Activated naive CD8-positive, alpha-beta T cell treated with anti-CD3 and anti-CD28 coated beads, Interleukin-2, amount 10 ng/mL, durations not matched to agents 7 days and 5 days (primary cell): ENCODE measurements around the gene WWOX. TPM values are rescaled to one million over a fixed set of nuclear protein-coding genes. Genes with fewer than 3 reads are reported as not detected.

Experiments
- ATAC-seq: fragments of 150-1000 bp; cut with Tn5 transposase; one replicate; pipeline ENCODE4 v1.10.0; 2021; ENCODE audit warnings: low read depth, moderate library complexity
- POLR2A ChIA-PET: fragments of 350-600 bp; sonication (Branson Sonifier 250); formaldehyde crosslinking; loops from one replicate; lab custom pipeline; 2021; ENCODE audit warnings: antibody characterized with exemption; lab: Charles Lee
- DNase-seq: peaks from one replicate; pipeline ENCODE4 v3.0.0; 2021
- H3K27ac Mint-ChIP-seq: one replicate; pipeline ENCODE4 v1.8.0; 2022; ENCODE audit warnings: mild to moderate bottlenecking, mixed read lengths
- H3K27me3 Mint-ChIP-seq: one replicate; pipeline ENCODE4 v1.8.0; 2022; ENCODE audit warnings: mild to moderate bottlenecking, moderate library complexity, mixed read lengths
- H3K36me3 Mint-ChIP-seq: one replicate; pipeline ENCODE4 v1.8.0; 2021; ENCODE audit warnings: mild to moderate bottlenecking, mixed read lengths
- H3K4me1 Mint-ChIP-seq: one replicate; pipeline ENCODE4 v1.8.0; 2021; ENCODE audit warnings: mixed read lengths
- H3K4me3 Mint-ChIP-seq: one replicate; pipeline ENCODE4 v1.8.0; 2022; ENCODE audit warnings: mild to moderate bottlenecking, moderate library complexity, mixed read lengths
- H3K9me3 Mint-ChIP-seq: one replicate; pipeline ENCODE4 v1.8.0; 2021; ENCODE audit warnings: mixed read lengths
- total RNA-seq, 2 experiments: library from RNA; stranded (reverse); gene quantifications; one replicate each; pipeline ENCODE4 v1.2.3, GENCODE V29; 2021

Gene WWOX
- total RNA-seq, 2 experiments from 2014 or later, result 26.8 to 27.7 TPM

DNA sequence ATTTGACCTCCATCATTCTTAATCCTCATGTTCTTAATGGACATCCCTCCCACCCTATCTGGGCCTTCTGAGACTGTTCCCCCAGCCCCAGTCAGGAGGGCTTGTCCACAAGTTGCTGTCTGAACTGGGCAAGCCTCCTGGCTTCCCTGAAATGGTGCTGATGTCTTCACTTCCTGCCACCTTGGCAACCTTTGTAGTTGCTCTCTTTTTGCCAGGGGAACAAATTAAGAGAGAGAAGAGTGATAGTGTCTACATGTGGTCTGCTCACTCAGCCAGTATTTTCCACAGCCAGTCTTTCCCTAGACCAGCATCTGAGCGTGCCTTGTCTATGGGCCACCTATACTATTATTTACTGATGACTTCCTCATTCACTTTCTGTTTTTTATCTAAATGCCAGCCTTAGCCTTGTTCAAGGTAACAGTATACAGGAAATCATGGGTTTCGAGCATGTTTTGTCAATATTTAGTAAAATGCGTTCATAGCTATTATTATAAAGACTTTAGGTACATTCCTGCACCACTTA is 791.0 kb downstream of the WWOX start:
- ATAC-seq, result no peak
- H3K27me3 Mint-ChIP-seq, result no peaks in the 10 kb centered on the region
- peaks cover 2% of the 10 kb centered on the region for H3K36me3 Mint-ChIP-seq
- H3K4me1 Mint-ChIP-seq, result peaks cover 7% of the 10 kb centered on the region
- POLR2A ChIA-PET, result no interaction called here
- DNase-seq, result no peak
- H3K27ac Mint-ChIP-seq, result no peak overlapping the region
- H3K4me3 Mint-ChIP-seq, result no peak overlapping the region
- H3K9me3 Mint-ChIP-seq, result peaks cover 5% of the 10 kb centered on the region

- Mint-ChIP-seq H3K27me3 (no peaks in the 10 kb centered on the region), H3K4me3 (no peak overlapping the region), H3K9me3 (peaks cover 6% of the 10 kb centered on the region), H3K4me1 (peaks cover 7% of the 10 kb centered on the region), H3K27ac (no peak overlapping the region), H3K36me3 (peaks cover 2% of the 10 kb centered on the region)
- no peak for DNase-seq
- no peak for ATAC-seq
- POLR2A ChIA-PET, result no interaction called here
These were observed 793.7 kb downstream of the WWOX start for GRCh38 chr16:78892951-78893733.

GRCh38 chr16:78894886-78895285 is 795.4 kb downstream of the WWOX start:
- Mint-ChIP-seq H3K4me1 (peaks cover 7% of the 10 kb centered on the region), H3K4me3 (no peak overlapping the region), H3K27ac (no peak overlapping the region), H3K9me3 (peaks cover 6% of the 10 kb centered on the region), H3K36me3 (no peaks in the 10 kb centered on the region), H3K27me3 (no peaks in the 10 kb centered on the region)
- POLR2A ChIA-PET, result no interaction called here
- ATAC-seq (no peak), DNase-seq (no peak)

- no peak overlapping the region for H3K27ac Mint-ChIP-seq
- DNase-seq (no peak), ATAC-seq (no peak)
- no peaks in the 10 kb centered on the region for H3K36me3 Mint-ChIP-seq
- no peaks in the 10 kb centered on the region for H3K27me3 Mint-ChIP-seq
- POLR2A ChIA-PET, result no interaction called here
- H3K4me1 Mint-ChIP-seq, result peaks cover 2% of the 10 kb centered on the region
- H3K4me3 Mint-ChIP-seq, result no peak overlapping the region
- H3K9me3 Mint-ChIP-seq, result peaks cover 4% of the 10 kb centered on the region
These were observed 796.2 kb downstream of the WWOX start for GRCh38 chr16:78895681-78896080.

DNA sequence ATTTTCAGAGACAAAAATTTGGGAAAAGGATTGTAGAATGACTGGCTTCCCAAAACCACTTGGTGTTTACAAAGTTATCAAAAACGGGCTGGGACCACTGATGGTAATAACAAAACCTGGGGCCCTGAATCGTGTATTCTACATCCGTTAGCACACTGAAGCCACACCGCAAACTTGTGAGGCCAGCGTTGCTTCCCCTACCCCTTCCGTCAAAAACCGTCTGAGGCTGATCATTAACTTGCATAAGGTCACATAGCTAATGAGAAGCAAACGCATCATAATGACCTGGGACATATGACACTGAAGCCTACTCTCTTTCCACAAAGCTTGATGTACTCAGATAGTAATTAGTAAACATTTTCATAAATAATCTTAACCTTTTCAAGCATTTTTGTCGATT is 796.8 kb downstream of the WWOX start:
- H3K4me1 Mint-ChIP-seq, result peaks cover 2% of the 10 kb centered on the region
- no peak for DNase-seq
- POLR2A ChIA-PET, result no interaction called here

GRCh38 chr16:78897299-78897698 is 797.8 kb downstream of the WWOX start:
- Mint-ChIP-seq H3K27me3 (no peaks in the 10 kb centered on the region), H3K4me1 (peaks cover 2% of the 10 kb centered on the region)
- POLR2A ChIA-PET, result no interaction called here

More for the DNA sequence above, 796.8 kb downstream of the WWOX start:
- Mint-ChIP-seq H3K9me3 (peaks cover 4% of the 10 kb centered on the region), H3K27me3 (no peaks in the 10 kb centered on the region), H3K27ac (no peak overlapping the region), H3K36me3 (no peaks in the 10 kb centered on the region), H3K4me3 (no peak overlapping the region)
- no peak for ATAC-seq

DNA sequence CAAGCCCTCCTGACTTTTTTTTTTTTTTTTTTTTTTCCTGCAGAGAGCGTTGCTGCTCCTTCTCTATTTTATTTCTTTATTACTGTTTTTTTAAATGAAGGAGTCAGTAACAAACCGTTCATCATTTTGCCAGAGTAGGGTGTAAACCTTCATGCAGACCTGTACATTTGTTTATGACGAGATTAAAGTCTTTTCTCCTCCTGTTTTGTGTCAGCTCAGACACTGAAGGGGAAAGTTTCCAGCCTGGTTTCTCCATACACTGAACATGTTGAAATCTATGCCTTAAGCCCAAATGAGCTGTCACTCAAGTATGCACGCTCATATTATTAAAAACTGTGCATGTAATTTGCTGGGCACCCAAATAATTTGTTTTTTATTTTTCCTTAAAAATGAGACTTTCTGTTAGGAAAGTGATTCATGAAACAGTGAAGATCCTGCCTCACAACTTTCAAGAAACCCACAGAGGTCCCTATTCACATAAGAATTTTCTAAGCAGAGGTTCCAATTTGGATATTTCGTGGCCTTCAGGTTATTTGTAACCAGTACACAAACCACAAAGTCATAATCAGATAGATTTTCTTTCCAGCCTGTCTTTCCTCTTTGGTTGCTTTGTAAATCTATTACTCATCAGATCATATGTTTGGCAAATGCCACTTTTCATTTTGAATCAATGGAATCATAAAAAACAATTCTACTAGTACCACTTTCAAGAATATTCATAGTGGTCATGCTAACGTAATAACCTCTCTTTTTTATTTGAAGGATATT is 800.8 kb downstream of the WWOX start:
- Mint-ChIP-seq H3K36me3 (no peaks in the 10 kb centered on the region), H3K27me3 (no peaks in the 10 kb centered on the region), H3K9me3 (peaks cover 3% of the 10 kb centered on the region), H3K4me1 (no peaks in the 10 kb centered on the region), H3K27ac (no peak overlapping the region), H3K4me3 (no peak overlapping the region)
- POLR2A ChIA-PET, result no interaction called here
- ATAC-seq (no peak), DNase-seq (no peak)

More at GRCh38 chr16:78897299-78897698, 797.8 kb downstream of the WWOX start:
- Mint-ChIP-seq H3K36me3 (no peaks in the 10 kb centered on the region), H3K27ac (no peak overlapping the region), H3K4me3 (no peak overlapping the region), H3K9me3 (peaks cover 4% of the 10 kb centered on the region)
- ATAC-seq (no peak), DNase-seq (no peak)

DNA sequence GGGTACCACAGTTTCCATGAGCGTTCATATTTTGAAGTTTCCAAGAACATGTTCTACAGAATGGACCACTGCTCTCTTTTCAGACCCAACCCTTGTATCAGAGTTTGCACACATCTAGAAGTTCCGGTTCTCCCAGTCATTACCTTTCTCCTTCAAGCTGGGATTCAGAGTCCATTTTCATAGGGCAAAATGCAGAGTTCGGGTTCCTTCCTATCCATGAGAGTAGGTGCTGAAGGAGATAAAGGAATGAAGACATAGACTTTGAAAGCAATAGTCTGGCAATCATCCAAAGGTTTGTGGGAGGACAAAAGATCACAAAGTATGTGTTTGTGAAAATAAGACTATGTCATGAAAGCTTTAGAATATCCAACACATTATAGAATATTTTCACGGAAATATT is 801.5 kb downstream of the WWOX start:
- DNase-seq, result no peak
- H3K36me3 Mint-ChIP-seq, result no peaks in the 10 kb centered on the region
- H3K4me3 Mint-ChIP-seq, result no peak overlapping the region
- ATAC-seq, result no peak
- H3K27ac Mint-ChIP-seq, result no peak overlapping the region
- POLR2A ChIA-PET, result no interaction called here
- H3K9me3 Mint-ChIP-seq, result peaks cover 1% of the 10 kb centered on the region
- no peaks in the 10 kb centered on the region for H3K4me1 Mint-ChIP-seq
- no peaks in the 10 kb centered on the region for H3K27me3 Mint-ChIP-seq

DNA sequence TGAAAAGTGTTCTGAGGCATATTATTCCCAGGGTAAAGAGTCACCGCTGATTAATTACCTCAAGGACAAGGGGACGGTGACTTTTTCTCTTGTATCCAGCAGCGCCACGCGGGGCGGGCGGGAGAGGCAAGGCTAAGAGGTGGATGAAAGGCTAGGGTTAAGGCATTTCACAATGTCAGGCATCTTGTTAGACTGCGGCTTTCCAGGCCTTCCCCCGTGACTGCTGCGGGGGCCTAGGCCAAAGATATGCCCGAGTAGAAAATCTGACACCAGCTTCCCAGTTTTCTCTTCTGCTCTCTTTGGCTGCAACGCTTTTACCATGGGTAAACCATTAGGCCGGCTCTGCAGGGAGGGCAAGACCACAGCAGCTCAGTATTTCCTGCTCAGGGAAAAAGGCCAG is 802.9 kb downstream of the WWOX start:
- Mint-ChIP-seq H3K4me1 (no peaks in the 10 kb centered on the region), H3K27ac (no peak overlapping the region)
- POLR2A ChIA-PET, result no interaction called here

DNA sequence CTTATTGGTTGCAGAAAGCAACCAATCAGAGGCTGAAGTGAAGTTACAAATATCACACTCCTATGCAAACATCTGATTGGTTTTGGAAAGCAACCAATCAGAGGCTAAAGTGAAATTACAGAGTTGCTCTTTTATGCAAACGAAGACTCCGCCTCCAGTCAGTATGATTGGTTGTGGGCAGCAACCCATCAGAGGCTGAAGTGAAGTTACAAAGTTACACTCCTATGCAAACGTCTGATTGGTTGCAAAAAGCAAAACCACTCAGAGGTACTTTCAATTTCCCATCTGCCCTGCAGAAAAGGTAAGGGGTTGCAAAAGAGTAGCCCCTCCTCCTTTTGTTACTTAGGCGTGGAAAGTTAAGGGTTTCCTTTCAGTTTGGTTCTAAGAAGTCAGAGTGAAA is 803.8 kb downstream of the WWOX start:
- ATAC-seq (no peak), DNase-seq (no peak)
- Mint-ChIP-seq H3K36me3 (no peaks in the 10 kb centered on the region), H3K27ac (no peak overlapping the region), H3K4me3 (no peak overlapping the region), H3K4me1 (no peaks in the 10 kb centered on the region), H3K27me3 (no peaks in the 10 kb centered on the region), H3K9me3 (no peaks in the 10 kb centered on the region)
- POLR2A ChIA-PET, result no interaction called here

More for the DNA sequence above, 802.9 kb downstream of the WWOX start:
- H3K9me3 Mint-ChIP-seq, result peaks cover under 1% of the 10 kb centered on the region
- H3K4me3 Mint-ChIP-seq, result no peak overlapping the region
- no peak for ATAC-seq
- no peaks in the 10 kb centered on the region for H3K27me3 Mint-ChIP-seq
- no peaks in the 10 kb centered on the region for H3K36me3 Mint-ChIP-seq
- DNase-seq, result no peak

DNA sequence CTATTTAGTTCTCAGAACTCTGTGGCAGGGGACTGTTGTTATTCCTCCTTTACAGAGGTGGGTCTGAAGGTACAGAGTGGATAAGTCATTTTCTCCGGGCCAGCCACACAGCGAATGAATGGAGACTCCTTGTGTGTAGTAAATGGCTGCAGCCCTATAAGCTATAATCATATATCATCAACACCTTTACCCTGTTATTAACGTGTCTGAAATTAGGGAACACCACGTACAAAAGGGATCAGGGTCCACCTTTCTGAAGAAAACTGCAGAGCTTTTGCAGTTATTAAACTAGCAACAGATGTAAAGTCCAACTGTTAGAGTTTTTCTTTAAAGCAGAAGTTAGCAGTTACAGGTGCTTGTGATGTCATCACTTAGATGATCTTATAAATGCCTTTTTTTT is 804.4 kb downstream of the WWOX start:
- POLR2A ChIA-PET, result no interaction called here
- no peaks in the 10 kb centered on the region for H3K36me3 Mint-ChIP-seq
- no peak overlapping the region for H3K27ac Mint-ChIP-seq
- no peak for DNase-seq
- no peaks in the 10 kb centered on the region for H3K4me1 Mint-ChIP-seq
- ATAC-seq, result no peak
- H3K27me3 Mint-ChIP-seq, result no peaks in the 10 kb centered on the region
- H3K9me3 Mint-ChIP-seq, result no peaks in the 10 kb centered on the region
- no peak overlapping the region for H3K4me3 Mint-ChIP-seq

DNA sequence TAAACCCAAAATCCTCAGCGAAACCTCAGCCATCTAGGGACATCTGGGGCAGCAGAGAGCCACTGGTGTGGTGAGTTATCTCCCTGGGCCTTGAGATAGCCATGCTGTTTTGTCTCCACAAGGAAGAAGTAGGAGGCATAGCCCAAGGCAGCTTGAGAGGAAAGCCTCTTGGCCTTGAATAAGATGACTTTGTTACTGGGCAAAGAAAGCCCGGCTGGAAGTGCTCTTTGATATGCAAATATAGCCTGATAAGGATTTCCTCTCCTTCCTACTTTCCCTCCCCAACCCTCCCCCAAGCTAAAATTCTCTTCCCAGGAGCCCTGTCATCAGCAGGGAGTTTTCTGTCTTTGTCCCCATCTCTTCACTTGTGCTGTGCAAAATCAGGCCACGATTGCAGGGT is 806.7 kb downstream of the WWOX start:
- no peaks in the 10 kb centered on the region for H3K4me1 Mint-ChIP-seq
- peaks cover 4% of the 10 kb centered on the region for H3K9me3 Mint-ChIP-seq
- H3K27ac Mint-ChIP-seq, result no peak overlapping the region
- DNase-seq (no peak), ATAC-seq (no peak)
- POLR2A ChIA-PET, result no interaction called here
- H3K4me3 Mint-ChIP-seq, result no peak overlapping the region
- H3K36me3 Mint-ChIP-seq, result no peaks in the 10 kb centered on the region
- no peaks in the 10 kb centered on the region for H3K27me3 Mint-ChIP-seq

DNA sequence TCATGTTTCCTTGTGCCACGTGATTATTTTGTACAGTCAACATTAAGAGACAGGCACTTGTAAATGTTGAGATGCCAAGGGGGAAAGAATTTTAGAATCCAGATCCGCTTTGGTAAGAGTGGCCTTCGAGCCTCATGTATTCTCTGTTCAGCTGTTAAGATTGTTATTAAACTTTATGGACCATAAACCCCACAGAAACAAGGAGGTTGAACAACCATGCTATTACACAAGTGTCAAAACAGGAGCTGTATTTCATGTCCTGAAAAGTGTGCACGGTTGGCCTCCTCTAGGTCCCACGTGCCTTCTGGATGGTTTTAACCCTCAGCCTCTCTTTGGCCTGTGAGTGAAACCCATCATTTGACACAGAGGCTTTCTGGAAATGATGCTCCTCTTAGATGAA is 809.8 kb downstream of the WWOX start:
- H3K27ac Mint-ChIP-seq, result no peak overlapping the region
- DNase-seq (no peak), ATAC-seq (no peak)
- no peaks in the 10 kb centered on the region for H3K27me3 Mint-ChIP-seq
- H3K36me3 Mint-ChIP-seq, result no peaks in the 10 kb centered on the region
- H3K4me1 Mint-ChIP-seq, result no peaks in the 10 kb centered on the region
- POLR2A ChIA-PET, result no interaction called here
- no peak overlapping the region for H3K4me3 Mint-ChIP-seq
- peaks cover 9% of the 10 kb centered on the region for H3K9me3 Mint-ChIP-seq
